ENCODE results near the gene TRABD2B.

The TRABD2B gene

DNA sequence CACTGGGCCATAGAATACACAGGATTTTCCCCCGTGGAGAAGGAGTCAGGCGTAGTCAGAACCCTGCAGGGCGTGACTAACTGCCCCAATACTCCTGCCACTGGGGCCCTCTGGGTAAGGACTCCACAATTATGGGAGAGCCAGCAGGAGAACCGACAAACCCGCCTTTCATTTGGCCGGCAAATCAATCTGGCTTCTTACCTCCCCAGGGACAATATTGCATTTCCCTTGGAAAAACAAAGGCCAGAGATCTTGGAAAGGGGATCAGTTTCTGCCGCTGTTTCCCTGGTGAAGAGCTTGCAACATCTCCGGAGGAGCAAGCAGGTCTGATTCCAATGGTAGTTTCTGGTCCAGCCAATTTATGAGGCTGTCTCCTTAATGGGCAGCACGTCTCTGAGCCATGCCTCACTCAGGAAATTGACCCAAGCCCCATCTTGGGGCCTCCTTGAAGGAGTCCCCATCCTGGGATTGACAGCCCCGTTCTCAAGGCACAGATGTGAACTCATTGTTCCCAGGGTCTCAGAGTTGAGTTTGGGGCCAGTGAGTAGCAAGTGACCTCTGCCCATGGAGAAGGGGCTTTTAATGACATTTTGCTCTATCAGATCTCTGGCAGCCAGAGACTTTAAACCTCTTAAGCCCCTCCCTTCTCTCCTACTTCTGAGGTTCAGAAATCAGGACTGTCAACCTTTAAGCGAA, 4.3 kb downstream of the TRABD2B start:
- peak; percentile 60 for DNase-seq

DNA sequence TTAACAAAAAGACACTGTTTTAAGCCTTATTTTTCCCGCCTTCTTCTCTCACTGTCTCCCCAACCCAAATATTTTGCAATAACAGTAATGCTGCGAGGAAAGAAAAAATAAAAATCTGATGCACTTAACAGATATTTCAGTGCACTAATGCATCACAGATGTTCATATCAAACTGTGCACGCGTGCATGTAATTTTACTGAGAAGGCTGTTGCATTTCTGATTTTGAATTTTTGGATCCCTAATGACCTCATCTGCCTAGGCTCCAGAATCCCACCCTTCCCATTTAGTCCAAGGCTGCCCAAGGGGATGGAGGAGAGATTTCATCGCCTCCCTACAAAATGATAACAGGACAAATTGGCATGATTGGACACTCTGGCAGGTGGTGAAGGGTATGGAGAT, 5.5 kb downstream of the TRABD2B start:
- peak; percentile 61 for DNase-seq

GRCh38 chr1:47991187-47991586, 6.0 kb downstream of the TRABD2B start:
- peak; percentile 86 for DNase-seq

GRCh38 chr1:47990286-47990685, 6.9 kb downstream of the TRABD2B start:
- no peak for DNase-seq

GRCh38 chr1:47987601-47988000, 9.6 kb downstream of the TRABD2B start:
- DNase-seq, result no peak

DNA sequence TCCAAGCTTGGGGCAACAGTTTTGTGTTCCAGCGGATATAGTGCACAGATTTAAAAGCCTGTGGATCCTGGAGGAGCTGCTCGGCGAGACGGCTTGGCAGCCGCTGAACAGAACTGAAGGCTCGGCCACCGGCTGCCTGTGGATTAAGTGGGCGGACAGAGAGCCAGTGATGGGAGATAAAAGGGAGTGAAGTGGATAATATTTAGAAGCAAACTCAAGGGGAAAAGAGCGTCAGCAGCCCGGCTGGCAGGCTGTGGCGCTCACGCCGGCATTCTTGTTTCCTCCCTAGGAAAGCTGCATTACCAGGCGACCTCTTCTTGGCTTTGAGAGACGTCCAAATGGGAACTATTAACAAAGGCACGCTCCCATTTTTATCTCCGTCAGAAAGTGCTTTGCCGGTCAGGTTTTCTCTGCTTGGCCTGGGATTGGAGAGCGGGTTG, 10.4 kb downstream of the TRABD2B start:
- DNase-seq, result peak; percentile 20

GRCh38 chr1:47985018-47985417, 12.2 kb downstream of the TRABD2B start:
- DNase-seq, result no peak

- DNase-seq, result no peak
Observed at GRCh38 chr1:47984175-47984789, 12.9 kb downstream of the TRABD2B start.

GRCh38 chr1:47983691-47984090, 13.5 kb downstream of the TRABD2B start:
- DNase-seq, result no peak

- no peak for DNase-seq
Observed at GRCh38 chr1:47981667-47982350, 15.4 kb downstream of the TRABD2B start.

GRCh38 chr1:47980501-47980900, 16.7 kb downstream of the TRABD2B start:
- DNase-seq, result no peak

DNA sequence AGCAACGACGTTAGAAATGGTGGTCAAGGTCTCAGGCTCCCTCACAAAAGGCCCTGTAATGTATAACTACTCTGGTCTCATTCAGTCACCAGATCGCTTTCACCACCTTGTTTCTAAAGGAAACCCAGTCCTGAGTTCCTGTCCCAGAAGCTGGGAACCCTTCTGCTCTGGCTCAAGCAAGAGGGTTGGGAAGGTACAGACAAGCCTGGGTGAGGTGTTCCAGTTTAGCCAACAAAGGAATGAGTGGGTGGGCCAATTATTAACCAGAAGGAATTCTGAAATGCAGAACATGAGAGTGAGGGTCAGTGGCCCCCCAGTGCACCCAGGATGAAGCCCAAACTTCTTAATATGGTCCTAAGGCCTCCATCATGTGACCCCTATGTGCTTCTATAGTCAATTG, 17.5 kb downstream of the TRABD2B start:
- DNase-seq, result no peak

DNA sequence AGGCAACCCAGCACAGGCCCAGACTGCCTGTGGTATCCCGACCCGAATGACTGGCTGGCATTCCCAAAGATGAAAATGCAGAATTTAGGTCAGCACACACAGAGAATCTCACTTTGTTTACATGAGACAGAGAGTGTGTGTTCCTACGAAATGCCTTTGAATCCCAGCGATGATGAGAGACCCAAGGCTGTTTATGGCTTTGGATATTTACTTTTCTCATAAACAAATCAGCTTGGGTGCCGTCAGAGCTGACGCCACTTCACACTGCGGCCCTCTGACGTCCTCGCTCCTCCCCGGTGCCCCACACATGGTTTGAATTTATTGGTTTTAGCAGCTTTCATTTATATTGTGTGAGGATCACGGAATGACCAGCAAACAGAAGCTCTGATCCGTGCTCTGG, 18.7 kb downstream of the TRABD2B start:
- DNase-seq, result peak; percentile 24

GRCh38 chr1:47976728-47977127, 20.5 kb downstream of the TRABD2B start:
- DNase-seq, result no peak

DNA sequence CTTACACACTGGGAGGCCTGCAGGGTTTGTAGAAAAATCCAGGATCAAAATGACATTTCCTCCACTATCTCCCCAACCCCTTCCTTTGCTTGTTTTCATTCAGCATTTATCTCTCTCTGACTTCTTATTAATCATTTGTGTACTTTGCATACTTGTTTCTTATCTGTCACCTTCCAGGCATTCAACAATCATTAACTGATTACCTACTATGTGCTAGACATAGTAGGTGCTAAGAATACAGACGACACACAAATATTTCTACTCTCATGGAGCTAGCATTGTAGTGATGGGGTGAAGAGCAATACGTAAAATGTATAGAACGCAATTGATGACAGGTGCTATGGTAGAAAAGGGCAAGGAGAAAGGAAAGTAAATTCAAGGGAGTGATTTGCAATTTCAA, 20.9 kb downstream of the TRABD2B start:
- no peak for DNase-seq

- no peak for DNase-seq
Observed at GRCh38 chr1:47975302-47975921, 21.8 kb downstream of the TRABD2B start.

- no peak for DNase-seq
Observed at GRCh38 chr1:47972864-47973432, 24.2 kb downstream of the TRABD2B start.

DNA sequence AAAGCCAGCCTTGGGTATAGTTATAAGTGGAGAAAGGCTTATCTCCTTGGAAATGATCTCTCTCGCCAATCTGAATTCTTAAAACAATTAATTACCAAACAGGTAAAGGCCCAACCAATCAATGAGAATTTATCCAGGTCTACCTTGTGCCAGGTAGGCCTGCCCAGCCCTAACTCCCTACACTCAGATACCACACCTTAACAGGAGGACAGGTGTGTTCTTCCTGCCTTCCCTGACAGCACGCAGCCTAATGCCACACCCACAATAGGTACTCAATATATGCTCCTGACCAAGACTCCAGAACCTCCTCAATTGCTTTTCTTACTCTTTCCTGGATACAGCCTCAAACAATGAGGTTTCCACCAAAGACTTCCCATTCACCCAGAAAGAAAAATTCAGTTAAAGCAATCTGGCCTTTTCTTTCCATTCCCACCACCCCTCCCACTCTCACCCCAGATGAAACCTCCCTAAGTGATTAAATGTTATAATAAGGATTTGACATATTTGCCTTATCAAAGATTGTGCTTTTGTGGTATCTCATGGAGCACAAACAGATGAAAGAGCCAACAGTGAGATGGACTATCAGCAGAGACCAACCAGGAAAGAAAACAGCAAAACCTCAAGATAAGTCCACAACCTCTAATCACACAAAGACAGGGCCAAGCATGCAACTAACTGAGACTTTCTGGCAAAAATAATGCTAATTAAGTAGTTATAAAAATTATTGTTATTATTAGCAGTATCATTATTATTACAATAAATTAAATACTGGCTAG, 25.6 kb downstream of the TRABD2B start:
- no peak for DNase-seq

DNA sequence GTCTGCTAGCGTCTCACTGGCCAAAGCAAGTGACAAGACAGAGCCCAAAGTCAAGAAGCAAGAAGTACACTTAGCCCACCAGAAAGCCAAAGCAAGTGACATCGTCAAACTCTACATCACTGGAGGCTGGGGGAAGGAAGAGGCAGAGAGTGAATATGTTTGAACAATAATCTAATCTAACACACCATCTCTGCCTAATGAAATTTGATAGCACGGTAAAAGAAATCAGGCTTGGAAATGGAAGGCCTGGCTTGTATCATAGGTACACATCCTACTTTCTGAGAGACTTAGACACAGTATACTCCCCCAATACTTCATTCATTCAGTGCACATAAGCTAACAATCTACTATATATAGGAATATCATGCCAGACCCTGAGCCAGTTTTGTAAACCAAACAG, 26.3 kb downstream of the TRABD2B start:
- DNase-seq, result no peak

DNA sequence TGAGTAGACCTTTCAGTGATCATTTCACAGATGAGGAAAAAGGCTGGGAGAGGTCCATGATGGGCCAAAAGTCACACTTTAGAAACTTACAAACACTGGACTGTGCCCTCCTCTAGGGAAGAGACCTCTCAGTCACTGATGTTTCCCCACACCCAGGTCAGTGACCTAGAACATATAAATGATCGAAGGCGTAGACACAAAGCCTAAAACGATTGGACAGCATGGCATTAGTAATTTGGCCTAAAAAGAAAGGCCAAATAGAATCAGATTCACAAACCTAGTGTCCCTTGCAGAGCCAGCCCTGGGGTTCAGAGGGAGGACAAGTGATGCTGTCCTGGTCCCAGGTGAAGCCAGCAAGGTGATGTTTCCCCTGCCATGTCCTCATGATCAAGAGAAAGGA, 27.7 kb downstream of the TRABD2B start:
- no peak for DNase-seq

DNA sequence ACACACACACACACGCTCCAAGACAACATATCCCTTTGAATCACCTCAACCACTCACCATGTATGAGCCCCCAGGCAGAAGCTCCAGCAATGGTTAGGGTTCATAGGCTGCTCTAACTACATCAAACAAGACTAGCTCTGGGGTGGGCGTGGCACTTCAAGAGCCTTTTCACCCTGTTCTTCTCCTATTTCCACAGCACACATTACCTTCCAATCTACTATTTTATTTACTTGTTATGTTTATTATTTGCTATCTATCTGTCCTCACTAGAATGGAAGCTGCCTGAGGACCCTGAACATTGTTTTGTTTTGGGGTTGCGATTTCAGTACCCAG, 28.7 kb downstream of the TRABD2B start:
- no peak for DNase-seq

- DNase-seq, result no peak
Observed at GRCh38 chr1:47967864-47968555, 29.2 kb downstream of the TRABD2B start.
